Measurements from ENCODE around the gene BMPR1A. TPM values are rescaled to one million over a fixed set of nuclear protein-coding genes. Genes with fewer than 3 reads are reported as not detected.

BMPR1A gene
- total RNA-seq, 6 experiments from 2014 or later, result 9.9 to 20.4 (median 12.4) TPM

- Histone ChIP-seq H3K4me3 (no peak overlapping the region), H3K4me1 (no peaks in the 10 kb centered on the region), H3K27ac (no peak overlapping the region), H3K27me3 (no peaks in the 10 kb centered on the region), H3K9me3 (no peaks in the 10 kb centered on the region), H3K36me3 (no peaks in the 10 kb centered on the region)
- intact Hi-C loops (cut with DNase I), result no loop called here
- TF ChIP-seq CTCF (IDR thresholded peaks at IDR 0.05) (no peak), POLR2A (IDR thresholded peaks at IDR 0.05) (no peak)
- ATAC-seq, result no peak
- WGBS (ENCODE audit: insufficient coverage, low coverage, low lambda C conversion rate, missing lambda C conversion rate), result 97% methylated on average over 3 of the region's 3 CpGs
- no peak for DNase-seq
Measured at GRCh38 chr10:86790394-86790793, 34.0 kb downstream of the BMPR1A start.

GRCh38 chr10:86792461-86793167, 36.2 kb downstream of the BMPR1A start:
- H3K27me3 ChIP-seq, result no peaks in the 10 kb centered on the region
- no peak overlapping the region for H3K4me3 ChIP-seq
- H3K9me3 ChIP-seq, result no peaks in the 10 kb centered on the region
- no peaks in the 10 kb centered on the region for H3K36me3 ChIP-seq
- WGBS (ENCODE audit: insufficient coverage, low coverage, low lambda C conversion rate, missing lambda C conversion rate), result 79% methylated on average over 1 of the region's 1 CpG
- intact Hi-C loops (cut with DNase I), result no loop called here
- no peak for TF ChIP-seq POLR2A (IDR thresholded peaks at IDR 0.05)
- no peak for TF ChIP-seq CTCF (IDR thresholded peaks at IDR 0.05)
- H3K4me1 ChIP-seq, result no peaks in the 10 kb centered on the region
- no peak for ATAC-seq
- H3K27ac ChIP-seq, result no peak overlapping the region
- DNase-seq, result no peak

- Histone ChIP-seq H3K9me3 (no peaks in the 10 kb centered on the region), H3K36me3 (no peaks in the 10 kb centered on the region), H3K27me3 (no peaks in the 10 kb centered on the region), H3K27ac (no peak overlapping the region), H3K4me3 (no peak overlapping the region), H3K4me1 (peaks cover 0 to 4% (median 0%) of the 10 kb centered on the region in 4 donors)
- intact Hi-C loops (cut with DNase I), result no loop called here
- WGBS (ENCODE audit: insufficient coverage, low coverage, low lambda C conversion rate, missing lambda C conversion rate), result 91% methylated on average over 4 of the region's 4 CpGs
- DNase-seq, result no peak
- TF ChIP-seq POLR2A (IDR thresholded peaks at IDR 0.05), result no peak
- TF ChIP-seq CTCF (IDR thresholded peaks at IDR 0.05), result no peak
- no peak for ATAC-seq
Measured at GRCh38 chr10:86793696-86794095, 37.3 kb downstream of the BMPR1A start.

GRCh38 chr10:86795353-86795752, 38.9 kb downstream of the BMPR1A start:
- Histone ChIP-seq H3K4me3 (no peak overlapping the region), H3K27ac (no peak overlapping the region), H3K9me3 (no peaks in the 10 kb centered on the region), H3K36me3 (no peaks in the 10 kb centered on the region), H3K27me3 (no peaks in the 10 kb centered on the region), H3K4me1 (peaks cover 0 to 4% (median 0%) of the 10 kb centered on the region in 4 donors)
- 70% methylated on average over 3 of the region's 3 CpGs for WGBS (ENCODE audit: insufficient coverage, low coverage, low lambda C conversion rate, missing lambda C conversion rate)
- DNase-seq, result no peak
- no peak for ATAC-seq
- intact Hi-C loops (cut with DNase I), result no loop called here
- TF ChIP-seq CTCF (IDR thresholded peaks at IDR 0.05) (no peak), POLR2A (IDR thresholded peaks at IDR 0.05) (no peak)

Data from right lobe of liver (tissue), 6 donors.